Stimulated activated CD8-positive, alpha-beta memory T cell treated with anti-CD3 and anti-CD28 coated beads, Interleukin-7, amount 100 ng/mL, for 24 hours (primary cell): ENCODE data around the gene SAP30L.

Source experiments
- DNase-seq: peaks from one replicate; pipeline ENCODE4 v3.0.0-alpha.2; 2020; ENCODE audit warnings: low read depth

Gene SAP30L

DNA sequence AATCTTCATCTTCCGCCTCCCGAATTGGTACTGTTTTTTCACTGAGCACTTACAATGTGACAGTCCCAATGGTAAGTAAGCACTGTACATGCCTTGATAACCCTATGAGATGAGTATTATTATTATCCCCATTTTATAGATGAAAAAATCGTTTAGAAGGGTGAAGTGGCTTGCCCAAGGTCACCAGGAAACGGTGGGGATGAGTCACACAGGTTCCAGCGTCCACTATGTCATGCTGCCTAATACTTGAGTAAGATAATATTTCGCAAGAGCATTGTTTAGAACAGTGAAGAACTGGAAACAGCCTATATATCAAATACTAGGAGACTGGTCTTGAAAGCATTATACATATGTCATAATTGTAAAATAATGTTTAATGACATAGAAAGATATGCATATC is 19.4 kb downstream of the SAP30L start:
- DNase-seq = no peak

- DNase-seq = no peak
Observed at GRCh38 chr5:154466147-154466546, 20.4 kb downstream of the SAP30L start.

- no peak for DNase-seq
Observed at GRCh38 chr5:154466671-154467070, 20.9 kb downstream of the SAP30L start.

- DNase-seq = peak; percentile 71
Observed at GRCh38 chr5:154467655-154468354, 22.0 kb downstream of the SAP30L start.

DNA sequence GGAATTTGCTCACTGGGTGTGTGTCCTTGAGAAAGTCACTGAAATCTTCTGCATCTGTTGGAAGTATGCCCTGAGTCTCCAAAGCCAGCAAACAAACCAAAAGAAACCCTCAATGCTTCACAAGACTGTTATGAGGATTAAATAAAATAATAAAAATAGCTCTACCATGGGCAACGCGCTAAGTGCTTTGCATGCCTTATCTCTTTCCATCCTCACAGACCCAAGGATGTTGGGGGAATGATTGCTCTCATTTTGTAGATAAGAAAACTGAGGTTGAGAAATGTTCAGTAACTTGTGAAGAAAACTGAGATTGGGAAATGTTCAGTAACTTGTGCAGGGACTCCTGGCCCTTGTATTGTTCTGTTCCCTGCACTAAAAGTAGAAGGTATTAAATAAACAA is 24.3 kb downstream of the SAP30L start:
- DNase-seq = no peak

DNA sequence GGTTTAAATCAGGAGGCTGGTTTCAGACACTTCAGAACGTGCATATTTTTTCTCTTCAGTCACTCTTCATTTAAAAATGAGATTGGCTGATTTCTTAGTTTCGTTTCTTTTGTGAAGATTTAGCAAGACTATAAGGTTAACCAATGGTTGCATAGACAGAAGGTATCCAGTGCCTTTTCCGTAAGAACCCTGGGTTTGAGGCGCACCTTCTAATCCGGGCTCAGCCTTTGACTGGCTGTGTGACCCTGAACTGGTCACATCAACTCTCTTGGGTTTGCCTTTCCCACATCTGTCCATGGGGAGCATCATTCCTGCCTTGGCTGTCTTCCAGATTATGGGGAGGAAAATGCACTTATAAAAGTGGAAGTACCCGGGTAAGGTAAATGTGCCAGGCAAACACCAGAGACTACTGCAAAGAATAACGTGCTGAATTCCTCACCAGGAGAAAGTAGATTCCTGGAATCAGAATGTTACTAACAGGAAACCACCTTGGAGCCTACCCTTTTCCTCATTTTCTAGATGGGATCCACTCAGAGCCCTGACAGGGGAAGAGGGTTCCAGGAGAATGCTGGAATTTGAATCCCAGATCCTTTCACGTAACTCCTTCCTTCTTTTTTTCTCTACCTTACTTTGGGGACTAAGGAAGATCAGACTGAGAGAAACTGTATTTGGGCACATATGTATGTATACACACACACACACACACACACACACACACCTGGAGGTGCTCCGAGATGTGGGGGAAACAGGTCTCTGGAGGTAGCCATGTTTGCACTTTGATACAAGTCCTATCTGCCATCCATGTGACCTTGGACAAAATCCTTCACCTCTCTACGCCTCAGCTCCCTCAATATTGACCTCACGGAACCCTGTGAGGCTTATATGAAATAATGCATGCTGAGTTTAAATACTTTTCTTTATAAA is 25.4 kb downstream of the SAP30L start:
- DNase-seq = no peak

DNA sequence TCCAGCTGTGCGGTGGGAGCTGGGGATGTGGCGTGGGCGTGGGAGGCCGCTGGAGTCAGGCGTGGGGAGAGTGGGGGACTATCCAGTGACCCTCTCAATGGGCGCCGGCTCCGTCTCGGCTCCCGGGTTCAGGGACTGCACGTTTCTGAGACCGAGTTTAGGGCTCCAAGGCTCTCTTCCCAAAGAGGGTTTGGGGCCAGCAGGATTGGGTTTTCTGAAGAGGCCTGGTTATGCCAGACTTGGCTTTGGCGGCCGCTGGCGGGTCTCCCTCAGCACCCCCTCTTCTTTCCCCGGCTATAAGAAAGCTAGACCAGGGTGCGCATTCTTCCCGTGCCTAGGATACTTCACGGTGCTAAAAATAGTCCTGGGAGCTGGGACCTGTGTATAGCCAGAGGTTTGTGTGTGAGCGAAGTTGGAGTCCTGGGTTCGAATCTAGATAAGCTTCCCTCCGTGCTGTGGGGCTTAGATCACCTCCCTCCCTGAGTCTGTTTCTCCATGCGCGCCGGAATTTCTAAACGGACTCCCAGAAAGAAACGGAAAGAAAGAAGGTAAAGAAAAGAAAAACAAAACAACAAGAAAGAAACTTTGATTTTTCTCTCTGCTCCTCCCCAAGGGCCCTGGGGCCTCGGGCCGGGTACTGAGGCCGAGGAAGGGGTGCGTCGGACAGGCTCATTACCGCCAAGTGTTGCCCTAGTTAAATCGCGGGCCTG is 27.2 kb downstream of the SAP30L start:
- DNase-seq = no peak

GRCh38 chr5:154473581-154474283 is 27.9 kb downstream of the SAP30L start:
- no peak for DNase-seq

DNA sequence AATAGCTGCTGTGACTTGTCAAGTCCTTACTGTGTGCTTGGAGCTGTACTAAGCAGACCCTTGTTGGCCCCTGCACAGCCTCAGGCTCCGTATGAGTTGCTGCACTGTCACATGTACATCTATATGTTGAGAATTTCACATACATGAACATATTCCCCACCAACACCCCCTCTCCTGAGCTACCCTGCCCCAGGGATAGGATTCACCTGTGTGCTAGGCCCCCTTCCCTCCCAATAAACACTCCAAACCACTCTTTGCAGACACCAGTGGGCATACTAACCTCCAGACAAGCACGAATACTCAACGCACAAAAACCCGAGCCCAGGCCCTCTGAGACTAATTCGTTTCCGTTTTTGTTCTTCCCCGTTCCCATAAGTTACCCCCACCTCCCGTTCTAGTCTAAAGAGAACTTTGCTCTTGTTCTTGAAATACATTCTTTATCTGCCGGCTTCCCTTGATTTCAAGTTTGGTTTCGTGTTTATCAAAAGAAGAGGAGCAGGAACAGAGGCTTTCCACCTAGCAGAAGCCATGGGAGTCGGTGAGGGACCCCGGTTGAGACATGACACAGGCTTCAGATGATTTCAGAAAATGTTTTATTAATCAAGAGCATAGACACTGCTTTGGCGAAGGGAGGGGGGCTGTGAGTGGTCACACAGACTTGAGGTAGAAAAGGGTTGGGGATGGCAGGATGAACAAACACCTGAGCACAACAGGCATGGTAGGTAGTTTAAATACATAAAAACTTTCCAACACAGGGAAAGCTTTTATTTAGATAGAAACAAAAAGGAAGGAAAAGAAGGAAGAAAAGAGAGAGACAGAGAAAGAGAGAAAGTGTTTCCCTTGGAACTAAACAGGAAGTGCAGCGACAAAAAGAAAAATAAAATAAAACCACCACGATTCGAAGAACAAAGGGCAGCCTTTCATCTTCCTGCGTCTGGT is 28.9 kb downstream of the SAP30L start:
- DNase-seq = no peak

GRCh38 chr5:154475591-154476353 is 30.0 kb downstream of the SAP30L start:
- DNase-seq = no peak

DNA sequence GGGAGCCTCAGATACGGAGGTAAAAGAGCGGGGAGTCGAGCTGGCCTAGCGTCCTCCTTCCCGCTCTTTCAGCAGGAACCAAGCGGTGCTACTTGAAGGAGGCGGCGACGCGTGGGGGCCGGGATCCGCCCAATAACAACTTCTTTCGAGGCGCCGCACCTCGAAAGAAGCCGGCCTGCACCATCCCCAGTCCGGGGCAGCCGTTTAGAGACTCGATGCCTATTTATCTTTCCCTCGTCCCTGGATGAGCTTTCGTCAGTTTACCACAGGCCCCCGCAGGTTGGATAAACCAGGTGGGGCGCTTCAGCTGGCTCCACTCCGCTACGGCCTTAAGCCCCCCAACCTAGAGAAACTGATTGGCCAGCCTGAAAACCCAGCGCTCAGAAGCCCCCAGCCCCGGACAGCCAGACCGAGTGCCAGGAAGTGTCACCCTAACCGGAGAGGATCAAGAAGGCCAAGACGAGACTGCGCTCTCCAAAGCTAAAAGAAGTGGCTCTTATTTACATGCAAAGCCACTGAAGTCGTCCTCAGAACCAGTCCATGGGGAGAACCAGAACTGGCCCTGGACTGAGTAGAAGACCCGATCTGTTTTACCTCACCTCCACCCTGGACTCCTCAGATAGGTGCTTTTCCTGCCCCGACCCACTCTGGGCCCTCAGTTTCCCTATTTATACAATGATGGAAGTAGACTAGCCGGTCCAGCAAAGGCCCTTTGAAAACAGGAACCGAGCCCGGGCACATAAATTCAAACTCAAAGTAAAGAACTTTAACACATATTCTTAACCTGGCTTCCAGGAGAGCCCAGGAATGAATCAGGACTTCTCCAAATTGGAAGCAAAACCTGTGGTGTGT is 30.8 kb downstream of the SAP30L start:
- DNase-seq = no peak

DNA sequence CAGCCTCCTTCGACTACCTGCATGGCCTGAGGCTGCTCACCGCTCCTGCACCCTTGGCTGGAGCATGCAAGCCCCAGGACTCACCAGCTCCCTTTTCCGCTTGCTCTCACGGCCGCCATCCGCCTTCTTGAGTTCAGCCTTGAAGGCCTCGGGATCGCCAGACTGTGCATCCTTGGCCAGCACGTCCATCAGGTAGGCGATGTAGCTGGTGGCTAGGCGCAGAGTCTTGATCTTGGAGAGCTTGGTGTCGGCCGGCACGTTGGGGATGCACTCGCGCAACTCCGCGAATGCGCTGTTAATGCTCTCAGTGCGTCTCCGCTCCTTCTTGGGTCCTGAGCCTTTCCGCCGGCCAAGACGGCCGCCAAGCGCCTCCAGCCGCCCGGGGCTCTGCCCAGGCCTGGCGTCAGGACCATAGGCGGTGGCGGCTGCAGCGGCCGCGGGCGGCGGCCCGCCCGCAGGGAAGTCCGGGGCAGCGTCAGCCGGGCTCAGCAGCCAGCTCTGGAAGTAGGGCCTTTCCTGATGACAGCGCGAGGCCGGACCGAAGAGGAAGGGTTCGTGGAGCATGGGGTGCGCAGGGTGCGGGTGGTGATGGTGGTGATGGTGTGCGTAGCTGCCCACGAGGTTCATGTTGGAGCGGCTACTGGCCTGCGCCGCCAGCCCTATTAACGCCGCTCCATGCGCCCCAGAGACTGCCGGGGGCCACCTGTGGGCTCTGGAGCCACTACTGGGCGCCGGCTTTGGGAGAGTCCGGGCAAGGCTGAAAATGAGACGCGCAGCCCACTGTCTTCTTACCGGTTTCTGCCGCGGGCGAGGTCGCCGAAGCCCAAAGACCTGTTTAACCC is 31.8 kb downstream of the SAP30L start:
- DNase-seq = no peak

DNA sequence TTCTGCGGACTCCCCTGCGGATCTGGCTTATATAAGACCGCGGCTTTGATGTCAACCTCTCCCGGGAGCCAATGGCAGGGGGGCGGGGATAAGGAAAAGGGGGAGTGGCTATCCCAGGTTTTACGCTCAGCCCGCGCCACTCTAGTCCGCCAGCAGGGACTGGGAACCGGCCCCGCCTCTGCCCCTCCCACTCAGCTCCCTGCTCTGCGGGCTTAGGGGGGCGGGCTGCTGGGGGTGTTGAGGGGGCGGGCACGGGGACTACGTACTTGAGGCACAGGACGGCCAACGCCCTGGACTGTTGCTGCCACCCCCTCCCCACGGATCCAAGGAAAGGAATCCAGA is 32.4 kb downstream of the SAP30L start, which contains the start of gene HAND1:
Gene HAND1 (minus strand): TSS at position 4 of the 342 bp plus-strand sequence. CDS start 219 bp downstream, outside the sequence.
- no peak for DNase-seq

GRCh38 chr5:154478752-154479159 is 33.0 kb downstream of the SAP30L start:
- no peak for DNase-seq

GRCh38 chr5:154479160-154479943 is 33.6 kb downstream of the SAP30L start:
- DNase-seq = no peak

GRCh38 chr5:154479944-154480750 is 34.4 kb downstream of the SAP30L start:
- no peak for DNase-seq

DNA sequence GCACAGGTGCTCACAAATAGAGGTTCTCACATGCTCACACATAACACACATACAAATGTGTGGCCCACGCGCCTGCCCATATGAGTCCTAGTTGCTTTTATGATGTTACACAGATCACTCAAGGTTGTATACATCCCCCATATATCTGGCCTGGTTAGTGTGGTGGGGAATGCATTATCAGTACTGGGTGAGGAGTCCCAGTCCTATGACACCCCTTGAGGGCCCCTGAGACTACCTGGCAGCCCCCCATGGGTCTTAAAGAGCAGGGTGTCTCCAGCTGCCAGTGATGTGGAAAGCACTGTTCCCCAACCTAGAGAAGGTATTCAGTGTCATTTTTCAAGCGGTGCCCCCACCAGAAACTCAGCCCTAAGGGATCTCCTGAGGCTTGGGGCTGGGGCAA is 35.0 kb downstream of the SAP30L start:
- DNase-seq = no peak
